IMR-90 (cell line): ENCODE measurements around the gene CD1D. TPM values are rescaled to one million over a fixed set of nuclear protein-coding genes. Genes with fewer than 3 reads are reported as not detected.

Source experiments
- ATAC-seq: fragments of 200-7000 bp; cut with Tn5 transposase; 2 replicates; pipeline ENCODE4 v1.9.1; 2020; ENCODE audit warnings: low read depth, mild to moderate bottlenecking, moderate library complexity
- BruUV-seq: library from RNA; stranded (reverse); fragments of 400-500 nt; replicated peaks from 2 replicates; lab custom pipeline; 2021; lab: Mats Ljungman, UMichigan
- CTCF ChIA-PET: fragments of 300-600 bp; formaldehyde crosslinking; extraction: SDS; loops from one replicate; lab custom pipeline; 2021; ENCODE audit warnings: antibody characterized with exemption; lab: Yijun Ruan, JAX
- POLR2A ChIA-PET: fragments of 300-600 bp; sonication (Branson Sonifier 250); formaldehyde crosslinking; loops from one replicate; lab custom pipeline; 2022; ENCODE audit warnings: antibody characterized with exemption; ENCODE audit not compliant: unreplicated experiment; lab: Charles Lee
- DNase-seq: peaks from one replicate; pipeline ENCODE4 v3.0.0; 2013
- H2AFZ ChIP-seq: replicated peaks from 2 replicates; pipeline ENCODE3; 2013; ENCODE audit warnings: low read length, mild to moderate bottlenecking; ENCODE audit not compliant: poor library complexity
- H2AK5ac ChIP-seq: 2 replicates; pipeline ENCODE4 v1.6.1; 2013; ENCODE audit warnings: low read depth, low read length, inconsistent platforms
- H2AK9ac ChIP-seq: replicated peaks from 2 replicates; pipeline ENCODE3; 2013; ENCODE audit warnings: mild to moderate bottlenecking, low read depth, low read length, moderate library complexity; ENCODE audit not compliant: poor library complexity
- H2BK120ac ChIP-seq: 2 replicates; pipeline ENCODE4 v1.6.1; 2013; ENCODE audit warnings: low read depth, low read length, inconsistent platforms
- H2BK15ac ChIP-seq: 3 replicates; pipeline ENCODE4 v1.6.1; 2013; ENCODE audit warnings: low read depth, low read length, inconsistent platforms
- H2BK20ac ChIP-seq: 2 replicates; pipeline ENCODE4 v1.6.1; 2013; ENCODE audit warnings: low read depth, mild to moderate bottlenecking, inconsistent platforms, low read length, moderate library complexity
- H2BK5ac ChIP-seq: 2 replicates; pipeline ENCODE4 v1.6.1; 2013; ENCODE audit warnings: mild to moderate bottlenecking, low read depth, low read length, inconsistent platforms; ENCODE audit not compliant: poor library complexity, severe bottlenecking
- H3K14ac ChIP-seq: replicated peaks from 2 replicates; pipeline ENCODE4 v1.6.1; 2013; ENCODE audit warnings: low read depth, low read length, inconsistent platforms
- H3K18ac ChIP-seq: 2 replicates; pipeline ENCODE4 v1.6.1; 2013; ENCODE audit warnings: low read depth, low read length, control low read depth
- H3K23ac ChIP-seq: 2 replicates; pipeline ENCODE4 v1.6.1; 2013; ENCODE audit warnings: low read depth, low read length, inconsistent platforms
- H3K27ac ChIP-seq: 2 replicates; pipeline ENCODE4 v1.5.1; 2013; ENCODE audit warnings: mild to moderate bottlenecking, control low read depth, low read length; ENCODE audit not compliant: insufficient read depth
- H3K27me3 ChIP-seq: 2 replicates; pipeline ENCODE4 v1.6.1; 2013; ENCODE audit warnings: low read length; ENCODE audit not compliant: control insufficient read depth, insufficient read depth
- H3K36me3 ChIP-seq: 2 replicates; pipeline ENCODE4 v1.6.1; 2013; ENCODE audit warnings: low read length, mixed read lengths; ENCODE audit not compliant: control insufficient read depth, insufficient read depth
- H3K4ac ChIP-seq: 2 replicates; pipeline ENCODE4 v1.6.1; 2013; ENCODE audit warnings: low read depth, low read length, inconsistent platforms
- H3K4me1 ChIP-seq: 2 replicates; pipeline ENCODE4 v1.6.1; 2013; ENCODE audit warnings: low read length, mixed read lengths; ENCODE audit not compliant: control insufficient read depth, insufficient read depth
- H3K4me2 ChIP-seq: 2 replicates; pipeline ENCODE4 v1.6.1; 2013; ENCODE audit warnings: low read depth, mild to moderate bottlenecking, control low read depth, low read length, moderate library complexity
- H3K4me3 ChIP-seq: 2 replicates; pipeline ENCODE4 v1.5.1; 2013; ENCODE audit warnings: low read depth, mild to moderate bottlenecking, control low read depth, low read length, moderate library complexity; ENCODE audit not compliant: insufficient read depth
- H3K56ac ChIP-seq: 2 replicates; pipeline ENCODE4 v1.6.1; 2013; ENCODE audit warnings: low read length, inconsistent platforms; ENCODE audit not compliant: insufficient read depth; ENCODE audit errors: extremely low read depth
- H3K79me1 ChIP-seq, 2 experiments: 2 replicates each; pipeline ENCODE4 v1.6.1; 2013; ENCODE audit warnings: low read length in 2 of 2, inconsistent platforms in 1 of 2, low read depth in 1 of 2
- H3K9ac ChIP-seq: 2 replicates; pipeline ENCODE4 v1.6.1; 2013; ENCODE audit warnings: low read depth, low read length, control low read depth
- H3K9me1 ChIP-seq: 2 replicates; pipeline ENCODE4 v1.6.1; 2013; ENCODE audit warnings: low read length, inconsistent platforms; ENCODE audit not compliant: insufficient read depth
- H3K9me3 ChIP-seq: 2 replicates; pipeline ENCODE4 v1.6.1; 2013; ENCODE audit warnings: low read length; ENCODE audit not compliant: control insufficient read depth, insufficient read depth
- H4K20me1 ChIP-seq: 2 replicates; pipeline ENCODE4 v1.6.1; 2013; ENCODE audit warnings: low read length, inconsistent platforms; ENCODE audit not compliant: insufficient read depth
- H4K5ac ChIP-seq: 2 replicates; pipeline ENCODE4 v1.6.1; 2013; ENCODE audit warnings: mild to moderate bottlenecking, low read depth, low read length, control low read depth
- H4K8ac ChIP-seq, 2 experiments: 2 replicates each; pipeline ENCODE4 v1.6.1; 2013; ENCODE audit warnings: low read depth in 2 of 2, low read length in 2 of 2, control low read depth in 1 of 2, inconsistent platforms in 1 of 2
- H4K91ac ChIP-seq: 2 replicates; pipeline ENCODE4 v1.6.1; 2013; ENCODE audit warnings: low read depth, low read length, inconsistent platforms; ENCODE audit not compliant: insufficient read depth
- BHLHE40 ChIP-seq: fragments of 150-350 bp; IDR thresholded peaks from 2 replicates; pipeline ENCODE4 v1.6.1; 2016; ENCODE audit warnings: mild to moderate bottlenecking, low read depth, low read length
- CEBPB ChIP-seq: IDR thresholded peaks from 2 replicates; pipeline ENCODE4 v1.6.1; 2012; ENCODE audit warnings: low read depth, low read length, improper control_type of control experiment
- CHD1 ChIP-seq: IDR thresholded peaks from 2 replicates; pipeline ENCODE4 v1.6.1; 2012; ENCODE audit warnings: low read depth, low read length, improper control_type of control experiment
- CTCF ChIP-seq: conservative IDR thresholded peaks from 2 replicates; pipeline ENCODE4 v1.5.1; 2012; ENCODE audit warnings: mild to moderate bottlenecking, low read depth, low read length, improper control_type of control experiment
- ELK1 ChIP-seq: fragments of 150-350 bp; IDR thresholded peaks from 2 replicates; pipeline ENCODE4 v1.6.1; 2016; ENCODE audit warnings: low read depth, mild to moderate bottlenecking, low read length, moderate library complexity, borderline replicate concordance
- FOS ChIP-seq: fragments of 150-350 bp; IDR thresholded peaks from 2 replicates; pipeline ENCODE4 v1.6.1; 2016; ENCODE audit warnings: low read depth, low read length
- MAFK ChIP-seq: IDR thresholded peaks from 2 replicates; pipeline ENCODE4 v1.6.1; 2012; ENCODE audit warnings: low read depth, low read length, improper control_type of control experiment
- MXI1 ChIP-seq: IDR thresholded peaks from 2 replicates; pipeline ENCODE4 v1.6.1; 2012; ENCODE audit warnings: low read depth, mild to moderate bottlenecking, low read length, moderate library complexity, borderline replicate concordance
- NFE2L2 ChIP-seq: fragments of 150-350 bp; IDR thresholded peaks from 2 replicates; pipeline ENCODE4 v1.6.1; 2016; ENCODE audit warnings: low read depth, mild to moderate bottlenecking, low read length
- POLR2A ChIP-seq: IDR thresholded peaks from 2 replicates; pipeline ENCODE4 v1.6.1; 2012; ENCODE audit warnings: mild to moderate bottlenecking, low read depth, low read length
- RAD21 ChIP-seq: IDR thresholded peaks from 2 replicates; pipeline ENCODE4 v1.6.1; 2012; ENCODE audit warnings: low read length, improper control_type of control experiment
- RCOR1 ChIP-seq: IDR thresholded peaks from 2 replicates; pipeline ENCODE4 v1.6.1; 2012; ENCODE audit warnings: mild to moderate bottlenecking, low read length, improper control_type of control experiment; ENCODE audit not compliant: insufficient replicate concordance
- RFX5 ChIP-seq: IDR thresholded peaks from 2 replicates; pipeline ENCODE4 v1.8.0; 2012; ENCODE audit warnings: low read depth, mild to moderate bottlenecking, low read length, moderate library complexity
- WGBS, 2 experiments: methylation state at CpG; one replicate each; pipeline versions ENCODE4 v1.1.5 to v1.1.7; 2013; ENCODE audit warnings: missing lambda C conversion rate in 2 of 2; ENCODE audit not compliant: insufficient read length in 1 of 2; ENCODE audit errors: extremely low coverage in 2 of 2; 5-methylcytosine and 5-hydroxymethylcytosine counted together
- dilution Hi-C: fragments of 300-500 bp; cut with HindIII; formaldehyde crosslinking; loops from one replicate; pipeline ENCODE4 v1.14.3; 2018; ENCODE audit warnings: low sequenced_read_pairs; ENCODE audit not compliant: unreplicated experiment
- in situ Hi-C: fragments of 300-500 bp; cut with MboI; formaldehyde crosslinking; loops from 3 replicates; pipeline ENCODE4 v1.14.3; 2019; ENCODE audit warnings: low sequenced_read_pairs, inconsistent platforms, mixed read lengths
- intact Hi-C: fragments of 100-400 bp; cut with micrococcal nuclease; formaldehyde crosslinking; loops from 2 replicates; pipeline ENCODE4 v1.10.0; 2022
- polyA plus RNA-seq, 3 experiments: library from polyadenylated mRNA; depleted of rRNA; stranded (reverse); fragments of >200 nt; gene quantifications; 2 replicates each; pipeline ENCODE4 v1.2.3, GENCODE V29; 2012; ENCODE audit warnings: low replicate concordance in 1 of 3
- total RNA-seq: library from RNA; depleted of rRNA; stranded (reverse); fragments of >200 nt; gene quantifications from 2 replicates; pipeline ENCODE4 v1.2.3, GENCODE V29; 2012
- TF ChIP-seq, protein P1 (sequence below): fragments of 150-350 bp; IDR thresholded peaks from 2 replicates; pipeline ENCODE4 v1.6.1; 2017; ENCODE audit warnings: mild to moderate bottlenecking, antibody characterized with exemption, low read length, low read depth

CD1D gene
- total and polyA plus RNA-seq, 2 of the 4 experiments (the other 2 are of a cell fraction), result not detected

DNA sequence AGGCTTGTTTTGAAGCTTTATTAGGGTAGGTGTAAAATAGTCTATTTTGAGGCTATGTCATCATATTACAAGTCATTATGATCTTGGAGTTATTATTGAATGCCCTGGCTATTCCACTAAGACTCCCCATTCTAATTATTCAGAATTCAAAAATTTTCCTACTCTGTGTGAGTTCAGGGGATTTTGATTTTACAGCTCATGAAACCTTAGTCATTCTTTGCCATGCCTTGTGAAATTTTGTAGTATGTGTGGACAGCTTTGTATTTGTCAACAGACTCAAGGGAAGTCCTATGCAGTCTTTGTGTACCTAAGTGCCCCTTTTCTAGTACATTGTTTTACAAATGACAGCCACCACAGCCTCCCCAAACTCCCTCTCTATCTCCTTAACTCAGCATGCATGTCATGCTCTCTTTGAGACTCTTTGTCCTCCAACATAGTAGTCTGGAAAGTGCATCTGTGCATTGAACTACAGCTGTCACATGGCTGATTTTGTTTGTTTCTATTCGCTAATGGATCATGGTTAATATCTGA is 28.0 kb downstream of the CD1D start:
- BruUV-seq, result no TSS peak
- no peak overlapping the region for H2BK20ac ChIP-seq
- no peak for ATAC-seq
- no peak overlapping the region for H3K18ac ChIP-seq
- TF ChIP-seq FOS, result no peak
- no peak for TF ChIP-seq CTCF
- no peak for TF ChIP-seq NFE2L2
- TF ChIP-seq, protein P1, sequence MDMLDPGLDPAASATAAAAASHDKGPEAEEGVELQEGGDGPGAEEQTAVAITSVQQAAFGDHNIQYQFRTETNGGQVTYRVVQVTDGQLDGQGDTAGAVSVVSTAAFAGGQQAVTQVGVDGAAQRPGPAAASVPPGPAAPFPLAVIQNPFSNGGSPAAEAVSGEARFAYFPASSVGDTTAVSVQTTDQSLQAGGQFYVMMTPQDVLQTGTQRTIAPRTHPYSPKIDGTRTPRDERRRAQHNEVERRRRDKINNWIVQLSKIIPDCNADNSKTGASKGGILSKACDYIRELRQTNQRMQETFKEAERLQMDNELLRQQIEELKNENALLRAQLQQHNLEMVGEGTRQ, result no peak
- TF ChIP-seq CHD1, result no peak
- no peak for TF ChIP-seq RFX5
- TF ChIP-seq MAFK, result no peak
- TF ChIP-seq POLR2A, result no peak
- no peak for TF ChIP-seq BHLHE40
- no peak for TF ChIP-seq MXI1
- no peak for TF ChIP-seq RCOR1
- no peak for TF ChIP-seq RAD21
- TF ChIP-seq ELK1, result no peak
- TF ChIP-seq CEBPB, result no peak
- H3K9me3 ChIP-seq, result no peaks in the 10 kb centered on the region
- no peaks in the 10 kb centered on the region for H3K36me3 ChIP-seq
- H3K9ac ChIP-seq, result no peak overlapping the region
- DNase-seq, result no peak
- H2BK120ac ChIP-seq, result no peak overlapping the region
- intact Hi-C loops (no loop called here), dilution Hi-C loops (no loop called here), in situ Hi-C loops (loop anchor here (5.0 to 10.0 kb wide), 2 partner anchors 786 to 864 kb away; no protein-coding TSS in a partner anchor)
- H3K4ac ChIP-seq, result no peak overlapping the region
- H3K27me3 ChIP-seq, result no peaks in the 10 kb centered on the region
- no peak overlapping the region for H2BK15ac ChIP-seq
- no peak overlapping the region for H3K56ac ChIP-seq
- ChIA-PET CTCF (interaction anchor here (0.6 kb wide), 1 partner anchor 14 kb away, joined by 3 read pairs; no protein-coding TSS in a partner anchor), POLR2A (no interaction called here)
- no peaks in the 10 kb centered on the region for H3K79me1 ChIP-seq
- no CpG with 5 or more reads among the region's 1 CpG for WGBS, 2 experiments
- H4K91ac ChIP-seq, result no peak overlapping the region
- H4K20me1 ChIP-seq, result no peaks in the 10 kb centered on the region
- no peak overlapping the region for H2AK5ac ChIP-seq
- H2BK5ac ChIP-seq, result no peak overlapping the region
- no peak overlapping the region for H3K4me3 ChIP-seq
- no peak overlapping the region for H3K14ac ChIP-seq
- no peak overlapping the region for H2AFZ ChIP-seq
- H3K4me2 ChIP-seq, result no peak overlapping the region
- no peak overlapping the region for H4K5ac ChIP-seq
- no peak overlapping the region for H4K8ac ChIP-seq
- H3K27ac ChIP-seq, result no peak overlapping the region
- no peak overlapping the region for H2AK9ac ChIP-seq
- no peaks in the 10 kb centered on the region for H3K4me1 ChIP-seq
- H3K9me1 ChIP-seq, result no peaks in the 10 kb centered on the region
- H3K23ac ChIP-seq, result no peak overlapping the region
